HT1080 (cell line): ENCODE data around the gene MRPS9. TPM values are rescaled to one million over a fixed set of nuclear protein-coding genes. Genes with fewer than 3 reads are reported as not detected.

Source experiments
- total RNA-seq: library from RNA; depleted of rRNA; stranded (reverse); fragments of >200 nt; shearing (Covaris generic); gene quantifications from 2 replicates; pipeline ENCODE4 v1.2.3, GENCODE V29; 2014; rRNA removed

Gene MRPS9
- total RNA-seq, 1 experiment from 2014 or later: 43.9 TPM

Other genes with a start within 250 kb of the MRPS9 start
- gene POU3F3, start 184.0 kb upstream of the MRPS9 start, total RNA-seq: not detected in 2 replicates
- gene GPR45, start 203.7 kb downstream of the MRPS9 start, total RNA-seq: not detected in 2 replicates